GM19372 (cell line): Measurements from ENCODE around the gene MPPED2.

Experiments used
- ATAC-seq: cut with Tn5 transposase; IDR thresholded peaks from one replicate; pipeline ENCODE4 v1.9.1; 2021; ENCODE audit warnings: mild to moderate bottlenecking, low read depth, moderate library complexity; ENCODE audit not compliant: unreplicated experiment

MPPED2 gene

DNA sequence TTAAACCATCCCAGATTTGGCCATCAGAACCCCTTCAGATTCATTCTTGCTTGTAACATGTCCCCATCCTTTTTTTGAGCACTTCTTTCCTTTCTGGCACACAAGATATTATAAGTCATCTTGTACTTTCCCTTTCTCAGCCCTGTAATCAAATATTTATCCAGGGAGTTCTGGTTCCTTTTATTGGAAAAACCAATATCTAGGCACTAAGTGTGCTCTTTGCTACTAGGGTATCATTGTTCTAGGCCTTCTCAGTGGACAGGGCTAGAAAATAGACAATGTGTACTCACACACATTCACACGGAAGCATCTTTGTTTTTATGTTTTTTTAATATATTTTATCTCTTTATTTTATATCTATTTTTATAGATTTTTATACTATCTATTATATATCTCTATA is 216.0 kb downstream of the MPPED2 start:
- no peak for ATAC-seq

DNA sequence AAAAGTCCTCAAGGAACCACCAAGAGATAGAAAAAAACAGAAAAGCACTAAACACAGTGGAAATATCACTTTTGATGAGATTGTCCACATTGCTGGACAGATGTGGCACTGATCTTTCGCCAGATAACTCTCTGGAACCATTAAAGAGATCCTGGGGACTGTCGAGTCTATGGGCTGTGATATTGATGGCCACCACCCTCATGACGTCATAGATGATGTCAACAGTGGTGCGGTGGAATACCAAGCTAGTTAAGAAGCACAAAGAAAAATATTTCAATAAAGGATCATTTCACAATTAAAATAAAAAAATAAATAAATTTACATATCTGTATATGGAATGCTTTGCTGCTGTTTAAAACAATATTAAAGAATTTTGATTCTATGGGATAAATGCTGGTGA is 217.8 kb downstream of the MPPED2 start:
- no peak for ATAC-seq

DNA sequence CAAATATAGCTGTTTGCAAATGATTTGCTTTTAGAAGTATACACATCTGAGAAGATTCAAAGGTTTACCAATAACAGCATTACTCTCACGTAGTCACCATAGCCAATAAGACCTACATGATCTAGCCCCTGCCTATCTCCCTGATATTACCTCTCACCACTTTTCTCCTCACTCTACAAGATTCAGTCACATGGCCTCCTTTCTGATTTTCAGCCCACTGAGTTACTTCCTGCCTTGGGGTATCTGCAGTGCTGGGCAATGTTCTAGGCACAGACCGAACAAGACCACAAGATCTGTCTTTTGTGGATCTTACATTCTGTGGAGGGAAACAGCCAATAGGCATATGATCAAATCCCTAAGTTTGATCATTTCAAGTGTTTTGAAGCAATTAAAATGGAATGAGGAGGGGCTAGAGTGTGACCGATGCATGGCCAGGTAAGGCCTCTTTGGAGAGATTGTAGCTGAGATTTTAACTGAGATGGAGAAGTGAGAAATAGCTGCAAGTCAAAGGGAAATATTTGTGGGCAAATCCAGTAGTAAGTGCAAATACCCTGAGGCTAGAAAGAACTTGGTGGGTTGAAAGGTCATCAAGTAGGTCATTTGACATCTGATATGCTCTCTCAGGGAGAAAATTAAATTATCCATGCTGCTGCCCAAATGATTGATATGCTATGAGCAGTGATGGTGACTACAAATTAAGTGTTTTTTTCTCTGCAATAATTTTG is 220.2 kb downstream of the MPPED2 start:
- no peak for ATAC-seq

DNA sequence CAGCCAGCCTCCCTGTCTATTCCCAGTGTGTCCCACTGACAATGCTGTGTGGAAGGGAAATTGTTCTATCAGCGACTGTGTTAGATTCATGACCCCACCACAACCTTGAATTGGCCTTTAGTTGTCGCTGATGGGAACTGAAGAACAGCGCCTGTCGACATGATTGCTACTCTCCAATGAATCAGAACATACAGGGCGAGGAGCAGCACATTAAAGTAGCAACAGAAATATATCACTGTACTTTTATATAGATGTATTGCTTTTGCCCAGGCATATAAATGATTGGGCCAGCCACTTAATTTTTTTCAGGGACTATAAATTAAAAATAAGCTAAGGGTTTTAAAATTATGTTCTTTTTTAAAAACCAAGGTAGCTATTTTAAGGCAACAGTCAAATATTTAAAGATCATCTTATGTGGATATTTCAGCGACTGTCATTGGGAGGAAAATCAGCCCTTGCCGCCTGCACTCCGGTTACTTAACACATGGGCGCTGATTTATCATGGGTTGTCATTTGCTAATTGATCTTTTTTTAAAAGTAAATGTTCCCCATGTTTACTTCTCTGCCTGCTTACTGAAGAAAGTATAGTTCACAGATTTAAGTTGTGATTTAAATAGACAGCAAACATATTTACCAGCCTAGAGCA is 221.2 kb downstream of the MPPED2 start:
- no peak for ATAC-seq

DNA sequence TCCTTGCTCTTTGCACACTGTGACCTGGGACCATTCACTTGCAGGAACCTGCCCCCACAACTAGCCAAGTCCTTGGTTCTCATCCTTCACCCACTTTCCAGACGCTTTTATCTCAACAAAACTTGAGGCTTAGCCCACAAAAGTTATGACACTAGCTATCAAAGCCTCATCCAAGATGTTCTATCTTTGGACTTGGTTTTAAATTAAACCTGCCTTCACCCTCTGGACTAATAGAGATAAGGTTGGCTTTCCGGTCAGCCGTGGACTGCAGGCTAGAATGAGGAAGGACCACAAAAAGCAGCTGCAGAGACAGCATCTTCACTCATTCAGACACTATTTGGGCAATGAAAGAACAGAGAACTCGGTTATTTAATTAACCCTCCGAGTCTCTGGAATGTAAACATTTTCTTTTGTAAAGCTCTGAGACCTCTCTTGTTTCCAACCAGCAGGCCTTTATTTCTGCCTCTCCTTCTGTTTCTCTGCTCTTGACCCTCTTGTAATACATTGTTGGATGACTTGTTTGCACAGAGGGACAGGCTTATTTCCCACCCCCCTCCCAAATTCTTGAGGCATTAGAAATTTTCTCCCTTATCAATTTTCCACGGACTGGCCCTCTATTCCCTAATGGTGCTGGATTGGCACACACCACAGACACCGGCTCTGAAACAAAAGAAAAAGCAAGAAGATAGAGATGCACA is 221.9 kb downstream of the MPPED2 start:
- no peak for ATAC-seq

DNA sequence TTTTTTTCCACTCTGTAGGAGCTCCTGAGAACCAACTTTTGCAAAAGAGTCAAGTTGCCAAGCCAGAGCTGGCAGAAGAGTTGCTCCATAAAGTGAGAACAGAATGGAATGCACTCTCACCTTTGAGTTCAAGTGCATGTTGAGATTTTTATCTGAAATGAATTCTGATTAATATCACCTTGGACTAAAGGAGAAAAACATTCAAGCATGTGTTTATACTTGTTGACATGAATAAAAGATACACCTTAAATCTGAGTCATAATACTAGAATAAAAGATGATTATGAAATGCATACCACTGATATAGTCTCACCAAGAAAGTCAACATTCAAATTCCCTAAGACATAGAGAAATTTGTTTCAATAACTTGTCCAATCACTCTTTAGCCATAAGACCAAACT is 225.4 kb downstream of the MPPED2 start:
- ATAC-seq, result no peak
